Neural cell (in vitro differentiated cells): ENCODE data around the gene SIX3. TPM values are rescaled to one million over a fixed set of nuclear protein-coding genes. Genes with fewer than 3 reads are reported as not detected.

Experiments used
- H2AFZ ChIP-seq: fragments of 200-600, 300-800 bp; sonication (generic), shearing (Covaris generic); 2 replicates; pipeline ENCODE4 v1.6.0; 2014; ENCODE audit warnings: low read depth, mild to moderate bottlenecking, antibody characterized with exemption, low read length, moderate library complexity
- H3F3A ChIP-seq: fragments of 200-600 bp; shearing (Covaris generic); 2 replicates; pipeline ENCODE4 v1.6.1; 2016; ENCODE audit warnings: mild to moderate bottlenecking, moderate library complexity, mixed read lengths, antibody characterized with exemption, low read length; ENCODE audit not compliant: insufficient read depth, poor library complexity, severe bottlenecking
- H3K27ac ChIP-seq: fragments of 200-600, 300-800 bp; sonication (generic), shearing (Covaris generic); 2 replicates; pipeline ENCODE4 v1.5.1; 2014; ENCODE audit warnings: mild to moderate bottlenecking, low read length, moderate library complexity
- H3K27me3 ChIP-seq: fragments of 300-800, 200-600 bp; sonication (generic), shearing (Covaris generic); 2 replicates; pipeline ENCODE4 v1.6.0; 2014; ENCODE audit warnings: mild to moderate bottlenecking, low read depth, low read length, moderate library complexity; ENCODE audit not compliant: insufficient read depth
- H3K36me3 ChIP-seq: fragments of 300-800, 200-600 bp; sonication (generic), shearing (Covaris generic); 2 replicates; pipeline ENCODE4 v1.5.1; 2014; ENCODE audit warnings: mild to moderate bottlenecking, antibody characterized with exemption, low read length, moderate library complexity; ENCODE audit not compliant: insufficient read depth
- H3K4me2 ChIP-seq: fragments of 300-800, 200-600 bp; sonication (generic), shearing (Covaris generic); 2 replicates; pipeline ENCODE4 v1.6.0; 2014; ENCODE audit warnings: mild to moderate bottlenecking, low read length
- H3K4me3 ChIP-seq: fragments of 300-800, 200-600 bp; sonication (generic), shearing (Covaris generic); 2 replicates; pipeline ENCODE4 v1.5.1; 2014; ENCODE audit warnings: mild to moderate bottlenecking, low read length, moderate library complexity
- H3K79me2 ChIP-seq: fragments of 200-600 bp; shearing (Covaris generic); replicated peaks from 2 replicates; pipeline ENCODE4 v1.6.0; 2014; ENCODE audit warnings: mild to moderate bottlenecking, low read length, moderate library complexity; ENCODE audit not compliant: insufficient read depth
- H3K9ac ChIP-seq: fragments of 300-800, 200-600 bp; sonication (generic), shearing (Covaris generic); 2 replicates; pipeline ENCODE4 v1.6.1; 2016; ENCODE audit warnings: mild to moderate bottlenecking, low read length, mixed read lengths
- H3K9me2 ChIP-seq: fragments of 200-600 bp; shearing (Covaris generic); 2 replicates; pipeline ENCODE4 v1.6.1; 2016; ENCODE audit warnings: mild to moderate bottlenecking, low read length, mixed read lengths; ENCODE audit not compliant: insufficient read depth
- H3K9me3 ChIP-seq: fragments of 200-600, 300-800 bp; sonication (generic), shearing (Covaris generic); 2 replicates; pipeline ENCODE4 v1.6.1; 2016; ENCODE audit warnings: mild to moderate bottlenecking, mixed run types, low read length, moderate library complexity, mixed read lengths
- H4K20me1 ChIP-seq: fragments of 200-600 bp; shearing (Covaris generic); 2 replicates; pipeline ENCODE4 v1.6.1; 2016; ENCODE audit warnings: mild to moderate bottlenecking, mixed run types; ENCODE audit not compliant: insufficient read depth
- CTCF ChIP-seq: fragments of 450-650 bp; IDR thresholded peaks from 2 replicates; pipeline ENCODE4 v1.5.1; 2014; ENCODE audit warnings: antibody characterized with exemption, mild to moderate bottlenecking, moderate library complexity; ENCODE audit not compliant: poor library complexity, severe bottlenecking
- EP300 ChIP-seq: fragments of 450-650 bp; conservative IDR thresholded peaks from 2 replicates; pipeline ENCODE4 v1.6.1; 2014; ENCODE audit warnings: antibody characterized with exemption, mild to moderate bottlenecking, moderate library complexity; ENCODE audit not compliant: poor library complexity, severe bottlenecking
- EZH2 ChIP-seq: fragments of 200-600, 300-800 bp; shearing (Covaris generic), sonication (generic); IDR thresholded peaks from 2 replicates; pipeline ENCODE4 v1.6.1; 2014; ENCODE audit warnings: antibody characterized with exemption, low read length, borderline replicate concordance, mild to moderate bottlenecking; ENCODE audit not compliant: insufficient read depth, poor library complexity, severe bottlenecking
- MXI1 ChIP-seq: fragments of 450-650 bp; conservative IDR thresholded peaks from 2 replicates; pipeline ENCODE4 v1.6.1; 2014; ENCODE audit warnings: antibody characterized with exemption, mild to moderate bottlenecking; ENCODE audit not compliant: poor library complexity, severe bottlenecking
- POLR2AphosphoS5 ChIP-seq: IDR thresholded peaks from 2 replicates; pipeline ENCODE4 v1.6.1; 2012
- RAD21 ChIP-seq: fragments of 450-650 bp; conservative IDR thresholded peaks from 2 replicates; pipeline ENCODE4 v1.6.1; 2014; ENCODE audit warnings: antibody characterized with exemption, mild to moderate bottlenecking, moderate library complexity
- REST ChIP-seq: IDR thresholded peaks from 2 replicates; pipeline ENCODE4 v1.6.1; 2012; ENCODE audit warnings: borderline replicate concordance
- SMC3 ChIP-seq: fragments of 450-650 bp; conservative IDR thresholded peaks from 2 replicates; pipeline ENCODE4 v1.6.1; 2014; ENCODE audit warnings: antibody characterized with exemption, mild to moderate bottlenecking, moderate library complexity; ENCODE audit not compliant: poor library complexity
- TAF1 ChIP-seq: IDR thresholded peaks from 2 replicates; pipeline ENCODE4 v1.6.1; 2012; ENCODE audit warnings: low read depth
- polyA plus RNA-seq: library from polyadenylated mRNA; depleted of rRNA; stranded (reverse); fragments of >200 nt; gene quantifications from 2 replicates; pipeline ENCODE4 v1.2.3, GENCODE V29; 2014

SIX3 gene
- polyA plus RNA-seq, 1 donor from 2014 or later, result 8.7 TPM

- TF ChIP-seq SMC3 (no peak), RAD21 (no peak), POLR2AphosphoS5 (no peak), EP300 (no peak)
Observed at GRCh38 chr2:44894058-44894457, 47.4 kb upstream of the SIX3 start (continued).

DNA sequence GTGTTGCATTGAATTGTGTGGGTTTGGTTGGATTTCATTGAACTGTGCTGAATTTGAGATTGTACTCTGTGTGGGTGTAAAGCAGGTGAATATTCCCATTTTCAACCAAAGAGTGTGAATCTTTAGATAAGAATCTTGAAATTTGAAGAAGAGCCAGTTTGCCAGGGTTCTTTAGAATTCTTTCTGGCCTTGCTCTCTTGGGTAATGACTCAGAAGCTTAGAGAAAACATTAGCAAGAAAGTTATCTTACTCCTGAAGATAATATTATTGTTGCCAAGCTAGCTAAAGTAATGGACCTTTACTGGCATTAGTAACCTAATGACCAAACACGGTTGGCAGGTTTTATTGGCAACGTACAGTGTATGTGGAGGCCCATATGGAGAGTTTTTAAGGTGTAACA lies 46.4 kb upstream of the SIX3 start:
- TF ChIP-seq CTCF, result no peak
- no peak for TF ChIP-seq EP300
- TF ChIP-seq REST, result no peak
- no peak for TF ChIP-seq POLR2AphosphoS5
- no peak for TF ChIP-seq EZH2
- TF ChIP-seq SMC3, result no peak
- no peak for TF ChIP-seq RAD21
- TF ChIP-seq MXI1, result no peak
- no peak for TF ChIP-seq TAF1
- H3K9me3 ChIP-seq, result no peaks in the 10 kb centered on the region
- H3K9me2 ChIP-seq, result no peaks in the 10 kb centered on the region
- no peak overlapping the region for H2AFZ ChIP-seq
- no peak overlapping the region for H3K27ac ChIP-seq
- no peak overlapping the region for H3K9ac ChIP-seq
- H3K4me3 ChIP-seq, result no peak overlapping the region
- no peaks in the 10 kb centered on the region for H3K79me2 ChIP-seq
- no peak overlapping the region for H3K4me2 ChIP-seq
- H4K20me1 ChIP-seq, result no peaks in the 10 kb centered on the region
- H3F3A ChIP-seq, result no peaks in the 10 kb centered on the region
- no peaks in the 10 kb centered on the region for H3K27me3 ChIP-seq
- no peaks in the 10 kb centered on the region for H3K36me3 ChIP-seq

DNA sequence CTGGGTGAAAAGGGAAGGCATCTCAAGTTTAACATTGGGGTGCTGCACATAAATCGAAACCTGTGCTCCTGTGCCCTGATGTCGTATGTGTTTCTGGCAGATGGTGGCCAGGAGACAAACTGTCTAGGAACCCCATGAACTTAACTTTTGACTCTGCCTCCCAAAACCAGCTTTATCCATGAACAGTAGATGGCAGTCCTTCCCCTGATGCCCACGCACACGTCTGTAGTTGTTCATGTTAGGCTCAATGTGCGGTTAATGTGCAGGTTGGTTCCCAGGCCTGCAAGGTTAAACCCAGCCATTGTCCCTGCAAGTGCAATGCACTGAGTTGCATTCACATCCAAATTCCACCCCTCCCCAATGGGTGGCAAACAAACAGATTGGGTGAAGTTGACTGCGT lies 44.1 kb upstream of the SIX3 start:
- no peaks in the 10 kb centered on the region for H4K20me1 ChIP-seq
- no peak overlapping the region for H2AFZ ChIP-seq
- no peak for TF ChIP-seq RAD21
- no peak for TF ChIP-seq SMC3
- TF ChIP-seq EZH2, result no peak
- no peak for TF ChIP-seq POLR2AphosphoS5
- no peak for TF ChIP-seq MXI1
- no peak for TF ChIP-seq CTCF
- TF ChIP-seq REST, result no peak
- TF ChIP-seq TAF1, result no peak
- TF ChIP-seq EP300, result no peak
- H3K4me3 ChIP-seq, result no peak overlapping the region
- H3K9me2 ChIP-seq, result no peaks in the 10 kb centered on the region
- no peak overlapping the region for H3K27ac ChIP-seq
- H3K36me3 ChIP-seq, result no peaks in the 10 kb centered on the region
- no peaks in the 10 kb centered on the region for H3K9me3 ChIP-seq
- H3K9ac ChIP-seq, result no peak overlapping the region
- peaks cover 4% of the 10 kb centered on the region for H3F3A ChIP-seq
- H3K79me2 ChIP-seq, result no peaks in the 10 kb centered on the region
- no peak overlapping the region for H3K4me2 ChIP-seq
- H3K27me3 ChIP-seq, result no peaks in the 10 kb centered on the region
